SK-N-SH (cell line): ENCODE results near the gene ZNF8.

Experiments
- EP300 ChIP-seq, 2 experiments: IDR thresholded peaks; 2 replicates each; pipeline versions ENCODE4 v1.4.0 to v1.6.1; 2012; ENCODE audit warnings: borderline replicate concordance in 1 of 2, low read depth in 1 of 2, low read length in 1 of 2
- EZH2phosphoT487 ChIP-seq: fragments of 200-600 bp; sonication (generic); IDR thresholded peaks from 2 replicates; pipeline ENCODE4 v1.6.1; 2017; ENCODE audit warnings: low read depth, mixed run types, mild to moderate bottlenecking, antibody characterized with exemption, moderate library complexity, borderline replicate concordance
- GABPA ChIP-seq: IDR thresholded peaks from 2 replicates; pipeline ENCODE4 v1.4.0; 2012; ENCODE audit warnings: low read depth, mild to moderate bottlenecking
- MEF2A ChIP-seq: IDR thresholded peaks from 2 replicates; pipeline ENCODE4 v1.4.0; 2012; ENCODE audit warnings: low read depth, borderline replicate concordance
- NFIC ChIP-seq: IDR thresholded peaks from 2 replicates; pipeline ENCODE4 v1.4.0; 2012; ENCODE audit warnings: borderline replicate concordance
- NRF1 ChIP-seq: IDR thresholded peaks from 2 replicates; pipeline ENCODE4 v1.6.1; 2012; ENCODE audit warnings: low read depth, mild to moderate bottlenecking, low read length
- RAD21 ChIP-seq: IDR thresholded peaks from 2 replicates; pipeline ENCODE4 v1.6.1; 2012; ENCODE audit warnings: mild to moderate bottlenecking, low read length
- RCOR1 ChIP-seq: fragments of 150-350 bp; IDR thresholded peaks from 2 replicates; pipeline ENCODE4 v1.6.1; 2017; ENCODE audit warnings: antibody characterized with exemption, low read length
- SIN3A ChIP-seq: IDR thresholded peaks from 2 replicates; pipeline ENCODE4 v1.6.1; 2012; ENCODE audit warnings: low read depth, mild to moderate bottlenecking, low read length, moderate library complexity, borderline replicate concordance
- YY1 ChIP-seq: IDR thresholded peaks from 2 replicates; pipeline ENCODE4 v1.4.0; 2012; ENCODE audit warnings: low read depth, mild to moderate bottlenecking
- TF ChIP-seq, protein P1 (sequence below): fragments of 200-600 bp; sonication (generic); IDR thresholded peaks from 2 replicates; pipeline ENCODE4 v1.6.1; 2017; ENCODE audit warnings: antibody characterized with exemption, mild to moderate bottlenecking, moderate library complexity
- TF ChIP-seq, protein P2 (sequence below): fragments of 150-350 bp; IDR thresholded peaks from 2 replicates; pipeline ENCODE4 v1.6.1; 2017; ENCODE audit warnings: antibody characterized with exemption, low read length, low read depth, borderline replicate concordance
- TF ChIP-seq, protein P3 (sequence below): IDR thresholded peaks from 2 replicates; pipeline ENCODE4 v1.6.1; 2012; ENCODE audit warnings: mild to moderate bottlenecking, low read depth, low read length, moderate library complexity

DNA sequence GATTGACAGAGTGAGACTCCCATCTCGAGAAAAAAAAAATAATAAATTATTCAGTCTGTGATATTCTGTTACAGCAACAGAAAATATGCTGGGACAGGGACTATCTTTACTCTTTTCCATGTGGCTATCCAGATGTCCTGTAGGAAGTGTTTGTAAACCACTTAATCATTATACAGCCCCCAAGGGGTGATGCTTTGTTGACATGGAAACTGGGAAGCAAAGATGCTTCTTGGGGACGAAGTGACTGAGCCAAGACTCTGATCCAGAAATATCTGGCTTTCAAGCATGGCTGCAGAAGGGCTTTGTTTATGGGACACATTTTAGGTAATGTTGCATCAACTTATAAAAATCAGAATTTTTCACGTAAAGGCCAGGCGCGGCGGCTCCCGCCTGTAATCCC, 5.4 kb downstream of the ZNF8 start:
- TF ChIP-seq, protein P1, sequence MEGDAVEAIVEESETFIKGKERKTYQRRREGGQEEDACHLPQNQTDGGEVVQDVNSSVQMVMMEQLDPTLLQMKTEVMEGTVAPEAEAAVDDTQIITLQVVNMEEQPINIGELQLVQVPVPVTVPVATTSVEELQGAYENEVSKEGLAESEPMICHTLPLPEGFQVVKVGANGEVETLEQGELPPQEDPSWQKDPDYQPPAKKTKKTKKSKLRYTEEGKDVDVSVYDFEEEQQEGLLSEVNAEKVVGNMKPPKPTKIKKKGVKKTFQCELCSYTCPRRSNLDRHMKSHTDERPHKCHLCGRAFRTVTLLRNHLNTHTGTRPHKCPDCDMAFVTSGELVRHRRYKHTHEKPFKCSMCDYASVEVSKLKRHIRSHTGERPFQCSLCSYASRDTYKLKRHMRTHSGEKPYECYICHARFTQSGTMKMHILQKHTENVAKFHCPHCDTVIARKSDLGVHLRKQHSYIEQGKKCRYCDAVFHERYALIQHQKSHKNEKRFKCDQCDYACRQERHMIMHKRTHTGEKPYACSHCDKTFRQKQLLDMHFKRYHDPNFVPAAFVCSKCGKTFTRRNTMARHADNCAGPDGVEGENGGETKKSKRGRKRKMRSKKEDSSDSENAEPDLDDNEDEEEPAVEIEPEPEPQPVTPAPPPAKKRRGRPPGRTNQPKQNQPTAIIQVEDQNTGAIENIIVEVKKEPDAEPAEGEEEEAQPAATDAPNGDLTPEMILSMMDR: no peak
- TF ChIP-seq NFIC (no peak), EP300 (IDR thresholded peaks at IDR 0.05; ENCODE audit: borderline replicate concordance in 1 of 2, low read depth in 1 of 2, low read length in 1 of 2) (no peak), EZH2phosphoT487 (no peak), YY1 (no peak), SIN3A (no peak), GABPA (no peak), RCOR1 (no peak), NRF1 (no peak), MEF2A (no peak), RAD21 (no peak)
- TF ChIP-seq, protein P2, sequence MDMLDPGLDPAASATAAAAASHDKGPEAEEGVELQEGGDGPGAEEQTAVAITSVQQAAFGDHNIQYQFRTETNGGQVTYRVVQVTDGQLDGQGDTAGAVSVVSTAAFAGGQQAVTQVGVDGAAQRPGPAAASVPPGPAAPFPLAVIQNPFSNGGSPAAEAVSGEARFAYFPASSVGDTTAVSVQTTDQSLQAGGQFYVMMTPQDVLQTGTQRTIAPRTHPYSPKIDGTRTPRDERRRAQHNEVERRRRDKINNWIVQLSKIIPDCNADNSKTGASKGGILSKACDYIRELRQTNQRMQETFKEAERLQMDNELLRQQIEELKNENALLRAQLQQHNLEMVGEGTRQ: no peak
- TF ChIP-seq, protein P3, sequence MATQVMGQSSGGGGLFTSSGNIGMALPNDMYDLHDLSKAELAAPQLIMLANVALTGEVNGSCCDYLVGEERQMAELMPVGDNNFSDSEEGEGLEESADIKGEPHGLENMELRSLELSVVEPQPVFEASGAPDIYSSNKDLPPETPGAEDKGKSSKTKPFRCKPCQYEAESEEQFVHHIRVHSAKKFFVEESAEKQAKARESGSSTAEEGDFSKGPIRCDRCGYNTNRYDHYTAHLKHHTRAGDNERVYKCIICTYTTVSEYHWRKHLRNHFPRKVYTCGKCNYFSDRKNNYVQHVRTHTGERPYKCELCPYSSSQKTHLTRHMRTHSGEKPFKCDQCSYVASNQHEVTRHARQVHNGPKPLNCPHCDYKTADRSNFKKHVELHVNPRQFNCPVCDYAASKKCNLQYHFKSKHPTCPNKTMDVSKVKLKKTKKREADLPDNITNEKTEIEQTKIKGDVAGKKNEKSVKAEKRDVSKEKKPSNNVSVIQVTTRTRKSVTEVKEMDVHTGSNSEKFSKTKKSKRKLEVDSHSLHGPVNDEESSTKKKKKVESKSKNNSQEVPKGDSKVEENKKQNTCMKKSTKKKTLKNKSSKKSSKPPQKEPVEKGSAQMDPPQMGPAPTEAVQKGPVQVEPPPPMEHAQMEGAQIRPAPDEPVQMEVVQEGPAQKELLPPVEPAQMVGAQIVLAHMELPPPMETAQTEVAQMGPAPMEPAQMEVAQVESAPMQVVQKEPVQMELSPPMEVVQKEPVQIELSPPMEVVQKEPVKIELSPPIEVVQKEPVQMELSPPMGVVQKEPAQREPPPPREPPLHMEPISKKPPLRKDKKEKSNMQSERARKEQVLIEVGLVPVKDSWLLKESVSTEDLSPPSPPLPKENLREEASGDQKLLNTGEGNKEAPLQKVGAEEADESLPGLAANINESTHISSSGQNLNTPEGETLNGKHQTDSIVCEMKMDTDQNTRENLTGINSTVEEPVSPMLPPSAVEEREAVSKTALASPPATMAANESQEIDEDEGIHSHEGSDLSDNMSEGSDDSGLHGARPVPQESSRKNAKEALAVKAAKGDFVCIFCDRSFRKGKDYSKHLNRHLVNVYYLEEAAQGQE: no peak
